ENCODE results near the gene KIAA0753. TPM values are rescaled to one million over a fixed set of nuclear protein-coding genes. Genes with fewer than 3 reads are reported as not detected.

The KIAA0753 gene
- total and polyA plus RNA-seq, 2 experiments from 2014 or later = 6.9 to 20.5 TPM

DNA sequence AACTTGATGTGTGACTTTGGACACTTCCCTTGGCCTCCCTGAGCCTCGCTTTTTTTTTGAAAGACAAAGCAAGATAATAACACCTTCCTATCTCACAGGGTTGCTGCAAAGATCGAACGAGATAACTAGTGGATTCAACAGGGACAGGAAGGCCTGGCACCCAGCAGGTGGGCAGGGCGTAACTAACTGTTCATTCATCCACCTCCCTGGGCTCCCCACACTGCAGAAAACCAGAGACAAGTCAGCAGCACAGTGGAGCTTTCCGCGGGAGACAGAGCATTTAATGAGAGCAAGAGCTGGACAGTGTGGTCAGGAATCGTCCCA, 43.9 kb upstream of the KIAA0753 start:
- Histone ChIP-seq H3F3A (ENCODE audit: insufficient read depth) (no peaks in the 10 kb centered on the region), H3K36me3 (ENCODE audit: low read depth) (no peaks in the 10 kb centered on the region), H3K27me3 (replicated peaks; ENCODE audit: insufficient read depth) (peaks cover 31% of the 10 kb centered on the region), H3K79me2 (ENCODE audit: insufficient read depth) (no peaks in the 10 kb centered on the region), H3K4me2 (ENCODE audit: unreplicated experiment) (no peak overlapping the region), H3K4me3 (no peak overlapping the region), H3K4me1 (ENCODE audit: insufficient read depth) (no peaks in the 10 kb centered on the region), H3K9me2 (ENCODE audit: insufficient read depth) (no peaks in the 10 kb centered on the region), H3K9ac (no peak overlapping the region), H3K27ac (no peak overlapping the region), H4K20me1 (ENCODE audit: insufficient read depth) (no peaks in the 10 kb centered on the region), H3K9me3 (ENCODE audit: low read depth) (no peaks in the 10 kb centered on the region), H2AFZ (no peak overlapping the region)
- 30 to 34% methylated on average over 7 of the region's 7 CpGs for WGBS, 2 experiments (ENCODE audit: low coverage in 1 of 2, low lambda C conversion rate in 2 of 2, missing lambda C conversion rate in 2 of 2)
- in situ Hi-C loops (cut with MboI) = no loop called here
- no peak for DNase-seq
- TF ChIP-seq EZH2phosphoT487 (IDR thresholded peaks at IDR 0.05; ENCODE audit: insufficient read depth, low read depth) (no peak), EZH2 (IDR thresholded peaks at IDR 0.05; ENCODE audit: insufficient read depth, poor library complexity, severe bottlenecking) (no peak)

DNA sequence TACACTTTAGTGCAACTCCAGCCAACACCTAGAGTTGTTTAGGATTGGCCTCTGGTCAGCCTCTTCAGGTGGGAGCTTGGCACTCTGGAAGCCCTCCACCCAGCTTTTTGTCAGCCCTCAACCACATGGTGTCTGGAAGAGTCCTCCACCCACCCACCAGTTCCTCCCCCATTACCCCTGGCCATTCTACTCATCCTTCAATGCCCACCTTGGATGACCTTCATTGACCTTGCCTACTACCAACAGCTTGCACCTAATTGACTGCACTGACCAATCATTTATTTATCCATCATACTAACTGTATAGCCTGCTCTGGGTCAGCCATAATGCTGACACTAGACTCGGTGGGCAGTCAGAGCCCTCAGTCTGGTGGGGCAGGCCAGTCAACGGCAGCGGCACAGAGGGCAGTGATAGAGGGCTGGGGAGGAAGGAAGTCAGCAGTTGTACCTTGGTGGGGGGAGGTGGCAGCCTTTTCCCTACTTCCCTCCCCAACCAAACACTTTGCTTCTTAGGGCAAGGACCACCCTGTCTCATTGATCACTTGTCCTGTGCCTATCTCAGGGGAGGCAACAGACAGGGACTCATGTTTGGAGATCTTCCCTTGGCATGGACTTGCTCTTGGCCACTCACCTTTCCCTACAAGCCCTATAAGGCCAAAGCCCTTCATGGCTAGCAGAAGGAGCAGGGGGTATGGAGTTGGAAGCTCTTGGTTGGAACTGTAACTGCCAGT, 43.4 kb upstream of the KIAA0753 start:
- H3K27ac ChIP-seq = no peak overlapping the region
- no peaks in the 10 kb centered on the region for H3K79me2 ChIP-seq (ENCODE audit: insufficient read depth)
- WGBS, 2 experiments (ENCODE audit: low coverage in 1 of 2, low lambda C conversion rate in 2 of 2, missing lambda C conversion rate in 2 of 2) = 55 to 78% methylated on average over 3 of the region's 3 CpGs
- H3F3A ChIP-seq (ENCODE audit: insufficient read depth) = no peaks in the 10 kb centered on the region
- peaks cover 35% of the 10 kb centered on the region for H3K27me3 ChIP-seq (replicated peaks; ENCODE audit: insufficient read depth)
- H3K4me1 ChIP-seq (ENCODE audit: insufficient read depth) = no peaks in the 10 kb centered on the region
- H3K4me3 ChIP-seq = no peak overlapping the region
- no peaks in the 10 kb centered on the region for H3K9me2 ChIP-seq (ENCODE audit: insufficient read depth)
- H3K36me3 ChIP-seq (ENCODE audit: low read depth) = no peaks in the 10 kb centered on the region
- no peak overlapping the region for H3K9ac ChIP-seq
- no peaks in the 10 kb centered on the region for H3K9me3 ChIP-seq (ENCODE audit: low read depth)
- no peaks in the 10 kb centered on the region for H4K20me1 ChIP-seq (ENCODE audit: insufficient read depth)
- no peak for TF ChIP-seq EZH2 (IDR thresholded peaks at IDR 0.05; ENCODE audit: insufficient read depth, poor library complexity, severe bottlenecking)
- TF ChIP-seq EZH2phosphoT487 (IDR thresholded peaks at IDR 0.05; ENCODE audit: insufficient read depth, low read depth) = no peak
- H3K4me2 ChIP-seq (ENCODE audit: unreplicated experiment) = no peak overlapping the region
- in situ Hi-C loops (cut with MboI) = no loop called here
- no peak for DNase-seq
- H2AFZ ChIP-seq = no peak overlapping the region

DNA sequence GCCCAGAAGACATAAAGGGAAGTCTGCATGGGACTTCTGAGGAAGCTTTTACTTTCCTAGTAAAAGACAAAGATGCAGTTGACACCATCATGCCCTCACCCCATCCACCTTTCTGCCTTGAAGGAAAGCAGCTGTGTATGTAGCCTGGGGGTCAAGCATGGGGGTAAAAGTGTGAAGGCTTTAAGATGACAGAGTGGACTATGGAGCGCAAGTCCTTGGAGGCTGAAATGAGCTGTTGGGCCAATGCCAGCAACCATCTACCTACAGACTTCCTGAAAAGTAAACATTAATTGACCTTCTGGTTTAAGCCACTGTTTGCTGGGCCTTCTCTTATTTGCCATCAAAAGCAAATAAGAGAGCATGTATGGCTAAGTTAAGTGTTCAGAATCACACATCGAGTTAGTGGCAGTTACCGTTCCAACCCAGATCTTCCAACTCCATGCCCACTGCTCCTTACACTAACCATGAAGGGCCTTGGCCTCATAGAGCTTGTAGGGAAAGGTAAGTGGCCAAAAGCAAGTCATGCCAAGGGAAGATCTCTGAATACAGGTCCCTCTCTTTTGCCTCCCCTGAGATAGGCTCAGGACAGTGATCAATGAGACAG, 42.7 kb upstream of the KIAA0753 start:
- H3K4me2 ChIP-seq (ENCODE audit: unreplicated experiment) = no peak overlapping the region
- H4K20me1 ChIP-seq (ENCODE audit: insufficient read depth) = no peaks in the 10 kb centered on the region
- H3K36me3 ChIP-seq (ENCODE audit: low read depth) = no peaks in the 10 kb centered on the region
- WGBS, 2 experiments (ENCODE audit: low coverage in 1 of 2, low lambda C conversion rate in 2 of 2, missing lambda C conversion rate in 2 of 2) = 55 to 66% methylated on average over 3 of the region's 3 CpGs
- TF ChIP-seq EZH2phosphoT487 (IDR thresholded peaks at IDR 0.05; ENCODE audit: insufficient read depth, low read depth) (no peak), EZH2 (IDR thresholded peaks at IDR 0.05; ENCODE audit: insufficient read depth, poor library complexity, severe bottlenecking) (no peak)
- H2AFZ ChIP-seq = no peak overlapping the region
- no peaks in the 10 kb centered on the region for H3K9me2 ChIP-seq (ENCODE audit: insufficient read depth)
- H3K79me2 ChIP-seq (ENCODE audit: insufficient read depth) = no peaks in the 10 kb centered on the region
- no peaks in the 10 kb centered on the region for H3F3A ChIP-seq (ENCODE audit: insufficient read depth)
- H3K27ac ChIP-seq = no peak overlapping the region
- H3K9ac ChIP-seq = no peak overlapping the region
- in situ Hi-C loops (cut with MboI) = no loop called here
- H3K27me3 ChIP-seq (replicated peaks; ENCODE audit: insufficient read depth) = peaks cover 42% of the 10 kb centered on the region
- no peaks in the 10 kb centered on the region for H3K4me1 ChIP-seq (ENCODE audit: insufficient read depth)
- no peaks in the 10 kb centered on the region for H3K9me3 ChIP-seq (ENCODE audit: low read depth)
- DNase-seq = no peak
- no peak overlapping the region for H3K4me3 ChIP-seq

DNA sequence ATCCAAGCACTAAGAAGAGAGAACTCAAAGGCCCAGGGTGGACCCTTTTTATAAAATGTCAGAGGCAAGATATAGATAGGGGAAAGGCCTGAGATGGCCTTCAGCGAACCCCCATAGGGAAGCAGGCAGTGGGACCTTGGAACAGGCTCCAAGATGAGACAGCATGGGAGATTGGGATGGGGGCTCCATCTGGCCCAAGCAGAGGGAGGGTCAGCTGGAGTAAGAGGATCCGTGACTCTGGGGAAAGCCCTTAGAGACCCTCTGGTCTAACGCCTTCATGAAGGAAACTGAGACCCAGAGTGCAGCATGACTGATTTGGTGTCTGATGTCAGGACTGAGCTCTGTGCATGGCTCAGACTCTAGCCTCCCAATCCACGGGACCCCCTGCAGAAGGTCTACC, 41.8 kb upstream of the KIAA0753 start:
- Histone ChIP-seq H3K9me2 (ENCODE audit: insufficient read depth) (no peaks in the 10 kb centered on the region), H3K4me3 (no peak overlapping the region), H2AFZ (no peak overlapping the region), H3F3A (ENCODE audit: insufficient read depth) (no peaks in the 10 kb centered on the region), H3K9ac (no peak overlapping the region), H3K79me2 (ENCODE audit: insufficient read depth) (no peaks in the 10 kb centered on the region), H3K27ac (no peak overlapping the region), H3K4me1 (ENCODE audit: insufficient read depth) (no peaks in the 10 kb centered on the region), H3K9me3 (ENCODE audit: low read depth) (no peaks in the 10 kb centered on the region), H4K20me1 (ENCODE audit: insufficient read depth) (no peaks in the 10 kb centered on the region), H3K4me2 (ENCODE audit: unreplicated experiment) (no peak overlapping the region), H3K27me3 (replicated peaks; ENCODE audit: insufficient read depth) (peaks cover 48% of the 10 kb centered on the region), H3K36me3 (ENCODE audit: low read depth) (no peaks in the 10 kb centered on the region)
- in situ Hi-C loops (cut with MboI) = no loop called here
- 41 to 43% methylated on average over 4 of the region's 4 CpGs for WGBS, 2 experiments (ENCODE audit: low coverage in 1 of 2, low lambda C conversion rate in 2 of 2, missing lambda C conversion rate in 2 of 2)
- TF ChIP-seq EZH2phosphoT487 (IDR thresholded peaks at IDR 0.05; ENCODE audit: insufficient read depth, low read depth) = no peak
- no peak for TF ChIP-seq EZH2 (IDR thresholded peaks at IDR 0.05; ENCODE audit: insufficient read depth, poor library complexity, severe bottlenecking)
- no peak for DNase-seq
